ENCODE results near the gene LAPTM5.
"Not testable (repeated sequence)": the region's sequence is repeated elsewhere in the genome, so short reads cannot be mapped to it uniquely, and the experiment has no call there.

LAPTM5 gene

DNA sequence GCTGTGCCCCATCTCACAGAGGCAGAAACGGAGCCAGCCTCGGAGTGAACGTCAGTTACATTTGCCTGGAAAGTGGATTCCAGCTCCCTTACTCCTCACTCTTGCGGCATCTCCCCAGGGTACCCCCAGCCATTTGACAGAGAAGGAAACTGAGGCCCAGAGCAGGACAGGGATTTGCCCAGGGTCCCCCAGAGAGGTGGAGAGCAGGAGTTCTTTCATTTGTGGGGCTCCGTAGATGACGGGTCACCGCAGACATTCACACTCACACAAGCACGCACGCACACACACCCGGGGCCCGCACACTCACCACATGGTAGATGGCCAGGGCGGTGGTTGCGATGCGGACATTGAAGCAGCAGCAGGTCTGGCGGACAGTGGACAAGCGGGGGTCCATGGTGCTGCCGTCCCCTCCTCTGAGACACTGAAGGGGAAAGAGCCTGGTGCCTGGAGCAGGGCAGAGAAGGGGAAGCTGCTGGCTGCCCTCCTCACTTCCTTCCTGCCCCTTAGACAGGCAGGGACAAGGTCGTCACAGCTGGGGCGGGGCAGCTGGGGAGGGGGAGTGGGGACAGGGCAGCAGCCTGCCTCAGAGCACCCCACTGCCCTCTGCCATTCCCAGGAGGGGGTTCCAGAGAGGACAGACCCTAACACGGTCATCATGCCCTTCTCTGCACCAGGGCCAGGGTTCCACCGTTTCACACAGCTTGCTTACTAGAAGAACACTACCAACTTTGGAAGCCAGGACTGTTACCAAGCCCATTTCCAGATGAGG, at the start of gene LAPTM5:
Gene LAPTM5 (minus strand): TSS at position 423 of the 769 bp plus-strand sequence. CDS start 29 bp downstream, at position 394.
- DNase-seq = no peak

GRCh38 chr1:30806381-30807317, 49.1 kb upstream of the LAPTM5 start:
- DNase-seq = no peak

DNA sequence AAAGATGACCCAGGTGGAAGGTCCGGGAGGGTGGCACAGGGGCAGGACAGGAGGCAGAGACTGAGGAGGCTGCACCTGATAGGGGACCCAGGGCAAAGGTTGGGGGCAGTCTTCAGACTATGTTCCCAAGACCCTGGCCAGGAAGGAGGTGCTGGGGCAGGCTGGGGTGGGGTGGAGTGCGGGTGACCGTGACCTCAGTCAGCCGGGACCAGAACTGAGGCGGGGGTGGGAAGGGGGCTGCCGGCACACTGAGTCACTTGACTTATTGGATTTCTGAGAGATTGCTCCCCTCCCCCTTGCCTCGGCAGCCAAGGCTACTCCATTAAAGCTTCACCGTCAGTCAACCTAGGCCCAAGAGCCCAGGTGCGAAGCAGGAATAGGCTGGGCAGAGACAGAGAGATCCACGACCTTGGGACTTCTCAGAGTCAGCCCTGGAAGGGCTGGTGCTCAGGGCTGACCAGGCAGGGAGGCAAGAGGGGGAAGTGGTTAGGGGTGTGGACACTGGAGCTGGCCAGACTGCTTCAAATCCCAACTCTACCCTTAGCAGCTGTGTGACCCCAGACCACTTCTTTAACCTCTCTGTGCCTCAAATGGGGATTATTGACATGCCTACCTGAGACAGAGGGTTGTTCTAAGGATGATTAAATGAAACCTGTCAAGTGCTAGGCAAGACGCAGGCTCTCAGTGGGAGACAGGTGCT, 47.9 kb upstream of the LAPTM5 start:
- DNase-seq = no peak

- DNase-seq = no peak
These were observed 47.2 kb upstream of the LAPTM5 start for GRCh38 chr1:30804822-30805221.

GRCh38 chr1:30804352-30804751, 46.8 kb upstream of the LAPTM5 start:
- DNase-seq = no peak

DNA sequence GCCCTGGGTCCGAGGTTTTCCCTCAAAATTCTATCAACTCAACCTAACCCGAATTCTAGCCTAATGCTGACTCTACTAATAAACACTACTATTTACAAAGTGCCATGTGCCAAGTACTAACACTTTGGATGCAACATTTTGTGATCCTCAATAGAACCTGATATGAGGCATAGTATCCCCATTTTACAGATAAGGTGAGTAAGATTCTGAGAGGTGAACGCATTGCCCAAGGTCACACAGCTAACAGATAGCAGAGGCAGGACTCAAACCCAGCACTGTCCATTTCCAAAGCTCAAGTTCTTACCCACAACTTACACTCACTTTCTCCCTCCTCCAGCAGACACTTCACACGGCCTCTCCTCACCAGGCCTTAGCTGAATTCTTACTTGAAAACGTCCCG, 46.0 kb upstream of the LAPTM5 start:
- no peak for DNase-seq

GRCh38 chr1:30801771-30802198, 44.2 kb upstream of the LAPTM5 start:
- DNase-seq = peak; percentile 64

DNA sequence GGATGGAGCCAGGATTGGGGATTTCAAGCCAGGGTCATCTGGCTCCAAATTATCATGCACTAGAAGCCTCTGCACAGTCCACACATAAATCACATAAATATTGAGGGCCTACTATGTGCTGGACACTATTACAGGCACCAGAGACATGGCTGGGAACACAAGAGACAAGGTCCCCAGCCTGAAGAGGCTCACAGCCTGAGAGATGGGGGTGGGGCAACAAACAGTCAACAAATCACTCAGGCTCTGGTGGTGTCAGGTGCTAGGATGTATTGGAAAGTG, 41.6 kb upstream of the LAPTM5 start:
- DNase-seq = no peak

GRCh38 chr1:30798389-30799232, 41.0 kb upstream of the LAPTM5 start:
- no peak for DNase-seq

- no peak for DNase-seq
These were observed 37.5 kb upstream of the LAPTM5 start for GRCh38 chr1:30795026-30795425.

DNA sequence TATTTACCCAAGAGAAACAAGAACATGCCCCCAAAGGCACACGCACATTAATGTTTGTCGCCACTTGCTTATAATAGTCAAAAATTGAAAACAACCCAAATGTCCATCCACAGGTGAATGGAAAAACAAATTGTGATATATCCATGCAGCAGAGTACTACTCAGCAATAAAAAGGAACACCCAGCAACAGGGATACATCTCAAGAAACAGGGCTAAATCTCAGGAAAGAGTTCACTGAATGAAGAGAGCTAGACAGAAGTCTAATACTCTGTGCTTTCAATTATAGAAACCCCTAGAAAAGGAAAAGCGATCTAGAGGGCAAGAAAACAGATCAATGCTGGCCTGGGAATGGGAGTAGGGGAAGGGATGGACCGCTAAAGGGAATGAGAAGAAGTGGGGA, 36.7 kb upstream of the LAPTM5 start:
- DNase-seq = no peak

DNA sequence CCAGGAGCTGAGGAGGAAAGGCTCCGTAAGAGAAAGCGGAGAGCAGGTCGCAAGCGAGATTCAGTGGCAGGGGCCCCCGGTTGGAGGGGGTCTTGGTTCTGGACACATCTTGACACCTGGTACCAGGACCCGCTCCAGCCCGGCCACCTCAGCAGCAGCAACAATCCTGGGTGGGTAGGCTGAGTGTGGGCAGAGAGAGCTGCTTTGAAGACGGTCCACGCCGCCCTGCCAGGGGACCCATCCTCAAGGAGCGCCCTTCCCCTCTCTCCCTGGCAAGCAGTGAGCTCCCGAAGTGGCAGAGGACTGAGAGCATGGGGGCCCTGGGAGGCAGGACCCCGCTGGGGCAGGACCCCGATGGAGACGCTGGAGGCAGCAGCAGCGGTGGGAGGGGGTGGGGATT, 35.6 kb upstream of the LAPTM5 start:
- DNase-seq = no peak

DNA sequence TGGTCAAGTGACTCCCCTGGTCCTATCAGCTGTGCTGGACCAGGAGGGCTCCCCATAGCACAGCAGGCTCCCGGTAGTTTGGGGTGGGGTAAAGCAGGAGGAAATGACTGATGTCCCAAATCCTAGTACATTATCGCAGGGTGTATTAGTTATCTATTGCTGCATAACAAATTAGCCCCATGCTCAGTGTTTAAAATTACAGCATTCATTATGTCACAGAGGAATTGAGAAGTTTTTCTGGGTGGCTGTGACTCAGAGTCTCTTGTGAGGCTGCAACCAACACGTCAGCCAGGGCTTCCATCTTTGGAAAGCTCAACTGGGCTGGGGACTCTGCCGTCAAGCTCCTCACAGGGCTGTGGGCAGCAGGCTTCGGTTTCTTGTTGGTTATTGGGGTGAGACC, 34.3 kb upstream of the LAPTM5 start:
- DNase-seq = no peak

DNA sequence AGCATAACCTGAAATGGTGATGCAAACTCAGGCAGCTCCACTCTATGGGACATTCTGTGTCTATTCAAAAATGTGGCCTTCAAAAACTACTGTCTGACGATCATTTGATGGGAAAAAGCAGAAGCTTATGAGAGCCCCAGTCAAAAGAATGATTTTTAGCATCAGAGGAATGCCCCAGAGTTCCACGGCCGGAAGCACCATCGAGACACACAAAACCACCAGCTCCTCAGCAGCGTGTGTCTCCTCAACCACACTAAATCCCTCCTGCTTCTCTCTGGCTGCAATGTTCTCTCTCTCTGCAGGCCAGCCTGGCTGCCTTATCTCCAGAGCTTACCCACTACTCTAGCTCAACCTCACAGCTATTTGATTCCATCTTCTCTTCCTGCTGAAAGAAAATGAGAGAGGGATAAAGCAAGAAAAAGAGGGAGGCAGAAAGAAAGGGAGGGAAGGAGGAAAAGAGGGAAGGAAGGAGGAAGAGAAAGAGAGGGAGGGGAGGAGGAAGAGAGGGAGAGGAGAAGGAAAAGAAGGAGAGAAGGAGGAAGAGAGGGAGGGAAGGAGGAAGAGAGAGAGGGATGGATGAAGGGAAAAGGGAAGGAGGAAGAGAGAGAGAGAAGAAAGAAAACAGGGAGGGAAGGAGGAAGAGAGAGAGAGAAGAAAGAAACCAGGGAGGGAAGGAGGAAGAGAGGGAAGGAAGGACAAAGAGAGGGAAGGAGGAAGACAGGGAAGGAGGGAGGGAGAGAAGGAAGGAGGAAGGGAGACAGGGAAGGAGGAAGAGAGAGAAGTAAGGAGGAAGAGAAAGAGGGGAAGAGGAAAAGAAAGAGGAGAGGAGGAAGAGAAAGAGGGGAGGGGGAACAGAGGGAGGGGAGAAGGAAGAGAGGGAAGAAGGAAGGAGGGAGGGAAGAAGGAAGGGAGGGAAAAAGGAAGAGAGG, 33.5 kb upstream of the LAPTM5 start:
- DNase-seq = no peak

DNA sequence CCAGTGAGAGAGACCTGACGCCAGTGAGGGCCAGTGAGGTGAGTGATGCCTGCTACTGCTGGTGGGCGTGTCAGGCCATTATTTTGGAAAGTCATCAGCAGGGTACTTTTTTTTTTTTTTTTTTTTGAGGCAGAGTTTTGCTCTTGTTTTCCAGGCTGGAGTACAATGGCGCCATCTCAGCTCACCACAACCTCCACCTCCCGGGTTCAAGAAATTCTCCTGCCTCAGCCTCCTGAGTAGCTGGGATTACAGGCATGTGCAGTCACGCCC, 32.6 kb upstream of the LAPTM5 start:
- DNase-seq = not testable (repeated sequence)

- DNase-seq = no peak
These were observed 32.0 kb upstream of the LAPTM5 start for GRCh38 chr1:30789388-30790255.

DNA sequence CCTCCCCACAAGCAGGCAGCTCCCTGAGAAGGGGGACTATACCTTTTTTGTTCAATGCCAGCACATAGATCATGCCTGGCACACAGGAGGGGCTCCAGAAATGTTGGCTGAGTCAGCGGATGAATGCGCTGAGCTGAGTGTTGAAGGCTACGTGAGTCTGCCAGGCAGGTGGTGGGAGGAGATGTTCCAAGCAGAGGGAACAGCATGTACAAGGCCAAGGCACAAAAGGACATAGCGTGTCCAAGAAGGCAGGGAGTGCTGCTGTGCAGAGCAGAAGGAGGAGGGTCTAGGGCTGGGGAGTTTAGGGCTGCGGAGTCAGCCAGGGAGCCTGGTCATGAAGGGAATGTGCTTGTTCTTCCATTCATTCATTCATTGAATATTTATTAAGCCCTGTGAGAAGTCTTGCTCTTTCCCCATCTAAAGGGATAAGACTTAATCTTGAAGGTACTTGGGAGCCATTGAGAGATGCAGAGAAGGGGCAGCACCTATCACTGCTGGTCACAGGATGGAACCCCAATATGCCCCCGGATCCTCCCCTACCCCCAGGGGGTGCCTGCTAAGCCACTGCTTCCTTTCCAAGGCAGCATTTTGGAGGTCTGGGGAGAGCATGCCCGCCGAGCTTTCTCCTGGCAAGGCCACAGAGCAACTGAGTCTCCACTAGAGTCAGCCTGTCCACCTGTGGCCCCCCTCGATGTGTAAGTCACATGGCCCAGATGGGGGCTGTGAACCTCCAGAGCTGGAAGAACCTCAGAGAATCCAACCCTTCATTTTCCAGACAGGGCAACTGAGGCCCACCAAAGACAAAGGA, 31.2 kb upstream of the LAPTM5 start:
- no peak for DNase-seq

DNA sequence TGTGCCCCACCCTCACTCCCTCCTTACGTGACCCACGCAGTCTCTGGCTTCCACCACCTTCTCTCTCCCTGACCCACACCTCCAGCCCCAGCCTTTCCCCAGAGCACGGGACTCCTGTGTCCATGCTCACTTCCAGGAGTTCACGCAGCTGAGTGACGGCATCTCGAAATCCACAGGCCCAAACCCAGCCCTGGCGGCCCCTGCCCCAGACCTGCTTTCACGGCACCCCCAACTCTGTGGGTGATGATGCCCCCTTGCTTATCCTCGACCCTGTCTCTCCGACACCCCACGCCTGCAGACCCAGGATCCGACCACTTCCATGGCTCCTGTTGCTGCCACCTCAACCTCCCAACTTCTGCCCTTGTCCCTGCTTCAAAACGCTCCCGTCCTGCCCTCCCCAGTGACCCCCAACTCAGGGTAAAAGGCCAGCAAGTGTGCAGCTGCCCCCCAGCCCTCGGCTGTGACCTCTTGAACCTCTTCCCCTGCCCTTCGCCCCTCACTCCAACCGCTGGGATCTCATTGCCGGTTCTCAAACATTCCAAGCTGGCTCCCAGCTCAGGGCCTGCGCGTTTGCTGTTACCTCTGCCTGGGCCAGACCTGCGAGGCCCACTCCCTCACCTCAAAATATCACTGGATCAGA, 30.4 kb upstream of the LAPTM5 start:
- no peak for DNase-seq

DNA sequence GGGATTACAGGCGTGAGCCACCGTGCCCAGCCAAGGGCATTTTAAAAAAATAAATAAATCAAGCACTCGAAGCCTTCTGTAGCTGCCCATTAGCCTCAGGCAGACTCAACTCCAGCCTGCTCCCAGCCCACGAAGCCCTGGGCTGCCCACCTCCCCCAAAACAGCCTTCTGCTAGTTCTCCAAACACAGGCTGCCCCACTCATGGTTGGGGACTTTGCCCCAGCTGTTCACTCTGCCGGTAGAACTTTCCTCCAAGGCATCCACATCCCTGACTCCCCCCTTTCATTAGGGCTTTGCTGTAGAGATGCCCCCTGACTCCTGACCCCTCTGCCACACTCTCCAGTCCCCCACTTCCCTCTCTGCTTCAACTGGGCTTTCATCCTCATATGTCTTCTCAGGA, 29.7 kb upstream of the LAPTM5 start:
- no peak for DNase-seq
